HepG2 (cell line): ENCODE results near the gene CAVIN1. TPM values are rescaled to one million over a fixed set of nuclear protein-coding genes. Genes with fewer than 3 reads are reported as not detected.
A peak's percentile ranks its signal among the peaks of the same experiment; 100 is the strongest.

Experiments
- CBFB ChIP-seq: sonication (generic); formaldehyde crosslinking; IDR thresholded peaks from 2 replicates; pipeline ENCODE4 v1.4.0; 2020; ENCODE audit warnings: missing genetic modification reagents
- CEBPG ChIP-seq: IDR thresholded peaks from 2 replicates; pipeline ENCODE4 v1.6.1; 2016
- HOXD1 ChIP-seq: sonication (generic); formaldehyde crosslinking; IDR thresholded peaks from 2 replicates; pipeline ENCODE4 v1.5.0; 2020; ENCODE audit warnings: missing genetic modification reagents
- KLF9 ChIP-seq: IDR thresholded peaks from 2 replicates; pipeline ENCODE4 v1.6.1; 2016; ENCODE audit warnings: low read depth
- NCOA2 ChIP-seq: sonication (generic); formaldehyde crosslinking; IDR thresholded peaks from 2 replicates; pipeline ENCODE4 v1.8.0; 2022; ENCODE audit warnings: inconsistent platforms
- PAXIP1 ChIP-seq: sonication (generic); formaldehyde crosslinking; conservative IDR thresholded peaks from 2 replicates; pipeline ENCODE4 v1.4.0; 2020; ENCODE audit warnings: mild to moderate bottlenecking, missing genetic modification reagents, moderate library complexity
- SALL1 ChIP-seq: sonication (generic); formaldehyde crosslinking; IDR thresholded peaks from 2 replicates; pipeline ENCODE4 v1.8.0; 2022; ENCODE audit warnings: mild to moderate bottlenecking, missing genetic modification reagents
- TCF12 ChIP-seq, 2 experiments: fragments of 450-650 bp in 1 of 2; sonication (generic) in 1 of 2; formaldehyde crosslinking in 1 of 2; IDR thresholded peaks; 2 replicates each; pipeline versions ENCODE4 v1.6.1 to v1.8.0; 2017 to 2022; ENCODE audit warnings: antibody characterized with exemption in 1 of 2, mild to moderate bottlenecking in 1 of 2, missing genetic modification reagents in 1 of 2, moderate library complexity in 1 of 2
- ZBTB1 ChIP-seq: sonication (generic); formaldehyde crosslinking; IDR thresholded peaks from 2 replicates; pipeline ENCODE4 v1.4.0; 2020; ENCODE audit warnings: missing genetic modification reagents, borderline replicate concordance
- ZNF280D ChIP-seq: sonication (generic); formaldehyde crosslinking; IDR thresholded peaks from 2 replicates; pipeline ENCODE4 v1.5.1; 2020; ENCODE audit warnings: mild to moderate bottlenecking, missing genetic modification reagents
- ZNF431 ChIP-seq: sonication (generic); formaldehyde crosslinking; IDR thresholded peaks from 2 replicates; pipeline ENCODE4 v1.9.0; 2022; ENCODE audit warnings: missing genetic modification reagents, low read depth, mild to moderate bottlenecking, borderline replicate concordance
- ZNF782 ChIP-seq: sonication (generic); formaldehyde crosslinking; IDR thresholded peaks from 2 replicates; pipeline ENCODE4 v1.4.0; 2020; ENCODE audit warnings: missing genetic modification reagents, mild to moderate bottlenecking, borderline replicate concordance
- polyA plus RNA-seq, 8 experiments: library from polyadenylated mRNA; depleted of rRNA in 3 of 8; stranded (reverse) in 7 of 8; unstranded in 1 of 8; fragments of >200 nt; fragmentation: Illumina TruSeq in 4 of 8; extraction: Trizol in 4 of 8; gene quantifications; 2 replicates each; pipeline versions ENCODE4 v1.2.1 to v1.2.3, GENCODE V29; 2011 to 2016; ENCODE audit warnings: low read depth in 4 of 8, missing spikeins in 1 of 8, mixed read lengths in 1 of 8; ENCODE audit not compliant: insufficient read depth in 1 of 8
- total RNA-seq, 5 experiments: library from RNA; depleted of rRNA; stranded (reverse); fragments of >200 nt; fragmentation: Illumina TruSeq; extraction: Trizol; gene quantifications; 2 replicates each; pipeline ENCODE4 v1.2.3, GENCODE V29; 2016; ENCODE audit warnings: low read depth in 1 of 5
- TF ChIP-seq, protein P1 (sequence below): sonication (generic); formaldehyde crosslinking; IDR thresholded peaks from 2 replicates; pipeline ENCODE4 v1.5.0; 2020; ENCODE audit warnings: mild to moderate bottlenecking, missing genetic modification reagents, borderline replicate concordance
- TF ChIP-seq, protein P2 (sequence below): sonication (generic); formaldehyde crosslinking; IDR thresholded peaks from 2 replicates; pipeline ENCODE4 v1.4.0; 2020; ENCODE audit warnings: missing genetic modification reagents, mild to moderate bottlenecking, borderline replicate concordance

Gene CAVIN1
- total and polyA plus RNA-seq, 2 of the 13 experiments (the other 11 are each of a cell fraction or from before 2014, with no cell fraction given) = 15.9 to 25.5 TPM

DNA sequence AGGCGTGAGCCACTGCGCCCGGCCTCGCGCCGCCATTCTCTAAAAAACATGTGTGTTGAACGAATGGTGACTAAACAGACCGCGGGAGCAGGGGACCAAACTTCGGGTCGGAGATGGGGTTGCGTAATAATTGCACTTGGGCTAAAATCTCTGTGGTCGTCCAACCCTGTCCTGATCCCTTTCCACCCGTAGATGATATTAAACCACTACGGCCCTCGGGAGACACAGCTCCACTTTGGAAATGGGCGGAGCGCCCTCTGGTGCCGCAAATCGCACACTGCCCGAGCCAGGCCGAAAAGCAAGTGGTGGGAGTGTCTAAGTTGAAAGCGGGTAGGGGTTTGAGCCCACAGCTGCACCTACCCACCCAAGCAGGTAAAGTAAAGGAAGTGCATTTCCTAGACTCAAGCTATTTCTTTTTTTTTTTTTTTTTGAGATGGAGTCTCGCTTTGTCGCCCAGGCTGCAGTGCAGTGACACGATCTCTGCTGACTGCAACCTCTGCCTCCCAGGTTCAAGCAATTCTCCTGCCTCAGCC lies 17.0 kb downstream of the CAVIN1 start (continued):
- TF ChIP-seq ZNF280D (CRISPR knock-in tag) = no peak
- TF ChIP-seq ZNF431 (CRISPR knock-in tag) = no peak
- TF ChIP-seq, protein P1, sequence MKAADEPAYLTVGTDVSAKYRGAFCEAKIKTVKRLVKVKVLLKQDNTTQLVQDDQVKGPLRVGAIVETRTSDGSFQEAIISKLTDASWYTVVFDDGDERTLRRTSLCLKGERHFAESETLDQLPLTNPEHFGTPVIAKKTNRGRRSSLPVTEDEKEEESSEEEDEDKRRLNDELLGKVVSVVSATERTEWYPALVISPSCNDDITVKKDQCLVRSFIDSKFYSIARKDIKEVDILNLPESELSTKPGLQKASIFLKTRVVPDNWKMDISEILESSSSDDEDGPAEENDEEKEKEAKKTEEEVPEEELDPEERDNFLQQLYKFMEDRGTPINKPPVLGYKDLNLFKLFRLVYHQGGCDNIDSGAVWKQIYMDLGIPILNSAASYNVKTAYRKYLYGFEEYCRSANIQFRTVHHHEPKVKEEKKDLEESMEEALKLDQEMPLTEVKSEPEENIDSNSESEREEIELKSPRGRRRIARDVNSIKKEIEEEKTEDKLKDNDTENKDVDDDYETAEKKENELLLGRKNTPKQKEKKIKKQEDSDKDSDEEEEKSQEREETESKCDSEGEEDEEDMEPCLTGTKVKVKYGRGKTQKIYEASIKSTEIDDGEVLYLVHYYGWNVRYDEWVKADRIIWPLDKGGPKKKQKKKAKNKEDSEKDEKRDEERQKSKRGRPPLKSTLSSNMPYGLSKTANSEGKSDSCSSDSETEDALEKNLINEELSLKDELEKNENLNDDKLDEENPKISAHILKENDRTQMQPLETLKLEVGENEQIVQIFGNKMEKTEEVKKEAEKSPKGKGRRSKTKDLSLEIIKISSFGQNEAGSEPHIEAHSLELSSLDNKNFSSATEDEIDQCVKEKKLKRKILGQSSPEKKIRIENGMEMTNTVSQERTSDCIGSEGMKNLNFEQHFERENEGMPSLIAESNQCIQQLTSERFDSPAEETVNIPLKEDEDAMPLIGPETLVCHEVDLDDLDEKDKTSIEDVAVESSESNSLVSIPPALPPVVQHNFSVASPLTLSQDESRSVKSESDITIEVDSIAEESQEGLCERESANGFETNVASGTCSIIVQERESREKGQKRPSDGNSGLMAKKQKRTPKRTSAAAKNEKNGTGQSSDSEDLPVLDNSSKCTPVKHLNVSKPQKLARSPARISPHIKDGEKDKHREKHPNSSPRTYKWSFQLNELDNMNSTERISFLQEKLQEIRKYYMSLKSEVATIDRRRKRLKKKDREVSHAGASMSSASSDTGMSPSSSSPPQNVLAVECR (CRISPR knock-in tag) = no peak; the same call in 1 of the 2 replicates
- TF ChIP-seq, protein P2, sequence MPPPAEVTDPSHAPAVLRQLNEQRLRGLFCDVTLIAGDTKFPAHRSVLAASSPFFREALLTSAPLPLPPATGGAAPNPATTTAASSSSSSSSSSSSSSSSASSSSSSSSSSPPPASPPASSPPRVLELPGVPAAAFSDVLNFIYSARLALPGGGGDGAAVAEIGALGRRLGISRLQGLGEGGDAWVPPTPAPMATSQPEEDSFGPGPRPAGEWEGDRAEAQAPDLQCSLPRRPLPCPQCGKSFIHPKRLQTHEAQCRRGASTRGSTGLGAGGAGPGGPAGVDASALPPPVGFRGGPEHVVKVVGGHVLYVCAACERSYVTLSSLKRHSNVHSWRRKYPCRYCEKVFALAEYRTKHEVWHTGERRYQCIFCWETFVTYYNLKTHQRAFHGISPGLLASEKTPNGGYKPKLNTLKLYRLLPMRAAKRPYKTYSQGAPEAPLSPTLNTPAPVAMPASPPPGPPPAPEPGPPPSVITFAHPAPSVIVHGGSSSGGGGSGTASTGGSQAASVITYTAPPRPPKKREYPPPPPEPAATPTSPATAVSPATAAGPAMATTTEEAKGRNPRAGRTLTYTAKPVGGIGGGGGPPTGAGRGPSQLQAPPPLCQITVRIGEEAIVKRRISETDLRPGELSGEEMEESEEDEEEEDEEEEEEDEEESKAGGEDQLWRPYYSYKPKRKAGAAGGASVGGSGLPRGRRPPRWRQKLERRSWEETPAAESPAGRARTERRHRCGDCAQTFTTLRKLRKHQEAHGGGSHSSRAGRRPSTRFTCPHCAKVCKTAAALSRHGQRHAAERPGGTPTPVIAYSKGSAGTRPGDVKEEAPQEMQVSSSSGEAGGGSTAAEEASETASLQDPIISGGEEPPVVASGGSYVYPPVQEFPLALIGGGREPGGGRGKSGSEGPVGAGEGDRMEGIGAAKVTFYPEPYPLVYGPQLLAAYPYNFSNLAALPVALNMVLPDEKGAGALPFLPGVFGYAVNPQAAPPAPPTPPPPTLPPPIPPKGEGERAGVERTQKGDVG (CRISPR knock-in tag) = no peak
- no peak for TF ChIP-seq KLF9 (CRISPR knock-in tag)
- no peak for TF ChIP-seq NCOA2 (CRISPR knock-in tag)
- no peak for TF ChIP-seq TCF12 (IDR thresholded peaks at IDR 0.05)
- 0 out of 2 replicates have a peak, but pooled peaks have one; percentile 51 for TF ChIP-seq TCF12 (CRISPR knock-in tag; IDR thresholded peaks at IDR 0.05)
- peak; percentile 70 for TF ChIP-seq SALL1 (CRISPR knock-in tag)
- no peak for TF ChIP-seq ZBTB1 (CRISPR knock-in tag)
- peak; percentile 56 for TF ChIP-seq CEBPG
- TF ChIP-seq CBFB (CRISPR knock-in tag) = no peak
- 0 out of 2 replicates have a peak, but pooled peaks have one; percentile 55 for TF ChIP-seq ZNF782
- TF ChIP-seq HOXD1 (CRISPR knock-in tag) = no peak
- 0 out of 2 replicates have a peak, but pooled peaks have one; percentile 17 for TF ChIP-seq PAXIP1 (CRISPR knock-in tag)
